K562 (cell line): Measurements from ENCODE around the gene PRSS53. TPM values are rescaled to one million over a fixed set of nuclear protein-coding genes. Genes with fewer than 3 reads are reported as not detected.

ENCODE experiments used
- CEBPG ChIP-seq, 3 experiments: fragments of 200-800 bp in 1 of 3; sonication (Bioruptor generic) in 1 of 3; sonication (generic) in 1 of 3; formaldehyde crosslinking in 1 of 3; IDR thresholded peaks in 2 of 3; conservative IDR thresholded peaks in 1 of 3; 2 replicates each; pipeline versions ENCODE4 v1.6.1 to v1.8.0; 2016 to 2022; ENCODE audit warnings: missing compliant biosample characterization in 2 of 3, missing genetic modification characterization in 2 of 3, mild to moderate bottlenecking in 1 of 3, missing genetic modification reagents in 1 of 3
- FOXK2 ChIP-seq, 2 experiments: fragments of 450-650 bp; IDR thresholded peaks in 1 of 2; conservative IDR thresholded peaks in 1 of 2; 2 replicates each; pipeline ENCODE4 v1.6.1; 2016; ENCODE audit warnings: low read depth in 2 of 2, mild to moderate bottlenecking in 1 of 2
- HCFC1 ChIP-seq: IDR thresholded peaks from 2 replicates; pipeline ENCODE4 v1.6.1; 2012; ENCODE audit warnings: low read depth, low read length, improper control_type of control experiment
- HNRNPL ChIP-seq: fragments of 200-400 bp; formaldehyde crosslinking; IDR thresholded peaks from 2 replicates; pipeline ENCODE4 v1.6.1; 2017; ENCODE audit warnings: low read depth, mild to moderate bottlenecking, low read length
- LARP7 ChIP-seq: fragments of 450-650 bp; IDR thresholded peaks from 2 replicates; pipeline ENCODE4 v1.6.1; 2016
- MED1 ChIP-seq: sonication (generic); formaldehyde crosslinking; IDR thresholded peaks from 2 replicates; pipeline ENCODE4 v1.8.1; 2023; ENCODE audit warnings: missing genetic modification reagents, borderline replicate concordance
- NFE2 ChIP-seq: IDR thresholded peaks from 2 replicates; pipeline ENCODE4 v1.6.1; 2014; ENCODE audit warnings: antibody characterized with exemption, low read depth
- PHF21A ChIP-seq: fragments of 450-650 bp; IDR thresholded peaks from 2 replicates; pipeline ENCODE4 v1.6.1; 2017; ENCODE audit warnings: low read depth, borderline replicate concordance
- RBBP5 ChIP-seq: fragments of 200-600 bp; sonication (generic); IDR thresholded peaks from 2 replicates; pipeline ENCODE4 v1.6.1; 2012; ENCODE audit warnings: borderline replicate concordance, mild to moderate bottlenecking, low read length, control low read depth, inconsistent platforms; ENCODE audit not compliant: insufficient read depth, poor library complexity, severe bottlenecking
- RBFOX2 ChIP-seq: fragments of 200-400 bp; formaldehyde crosslinking; IDR thresholded peaks from 2 replicates; pipeline ENCODE4 v1.6.1; 2017; ENCODE audit warnings: low read depth, mild to moderate bottlenecking, low read length, moderate library complexity
- TEAD4 ChIP-seq, 2 experiments: sonication (generic) in 1 of 2; formaldehyde crosslinking in 1 of 2; IDR thresholded peaks; 2 replicates each; pipeline versions ENCODE4 v1.6.1 to v1.8.0; 2012 to 2022; ENCODE audit warnings: borderline replicate concordance in 1 of 2, inconsistent platforms in 1 of 2, low read length in 1 of 2, mild to moderate bottlenecking in 1 of 2, missing genetic modification reagents in 1 of 2
- THRB ChIP-seq: fragments of 450-650 bp; formaldehyde crosslinking; conservative IDR thresholded peaks from 2 replicates; pipeline ENCODE4 v1.4.0; 2022; ENCODE audit warnings: mild to moderate bottlenecking, missing genetic modification characterization
- ZBTB1 ChIP-seq: sonication (generic); formaldehyde crosslinking; IDR thresholded peaks from 2 replicates; pipeline ENCODE4 v1.8.1; 2023; ENCODE audit warnings: missing genetic modification reagents, low read depth, mild to moderate bottlenecking, borderline replicate concordance
- ZBTB17 ChIP-seq: fragments of 450-650 bp; formaldehyde crosslinking; IDR thresholded peaks from 2 replicates; pipeline ENCODE4 v1.4.0; 2020; ENCODE audit warnings: mild to moderate bottlenecking
- ZC3H4 ChIP-seq: sonication (generic); formaldehyde crosslinking; IDR thresholded peaks from 2 replicates; pipeline ENCODE4 v1.9.0; 2021; ENCODE audit warnings: missing genetic modification reagents, borderline replicate concordance
- ZNF274 ChIP-seq: IDR thresholded peaks from 2 replicates; pipeline ENCODE4 v1.6.1; 2011; ENCODE audit warnings: low read depth, mild to moderate bottlenecking, low read length, moderate library complexity, borderline replicate concordance
- ZNF311 ChIP-seq: fragments of 250-450 bp; sonication (Bioruptor Pico); IDR thresholded peaks from 2 replicates; pipeline ENCODE4 v1.4.0; 2020; ENCODE audit warnings: mild to moderate bottlenecking, moderate library complexity
- ZNF354B ChIP-seq: fragments of 250-450 bp; sonication (Bioruptor Pico); IDR thresholded peaks from 2 replicates; pipeline ENCODE4 v1.4.0; 2020
- ZNF740 ChIP-seq, 3 experiments: fragments of 200-800 bp in 1 of 3; sonication (Bioruptor generic) in 1 of 3; sonication (generic) in 1 of 3; formaldehyde crosslinking in 1 of 3; IDR thresholded peaks; 2 replicates each; pipeline versions ENCODE4 v1.6.1 to v1.8.0; 2016 to 2022; ENCODE audit warnings: mild to moderate bottlenecking in 2 of 3, missing compliant biosample characterization in 2 of 3, missing genetic modification characterization in 2 of 3, missing genetic modification reagents in 1 of 3
- ZNF764 ChIP-seq: fragments of 250-450 bp; sonication (Bioruptor Pico); IDR thresholded peaks from 2 replicates; pipeline ENCODE4 v1.4.0; 2020; ENCODE audit warnings: low read depth, mild to moderate bottlenecking, moderate library complexity
- polyA plus RNA-seq, 8 experiments: library from polyadenylated mRNA; depleted of rRNA in 4 of 8; stranded (reverse) in 5 of 8; unstranded in 3 of 8; fragments of >200 nt; fragmentation: Nextera tagmentation in 2 of 8; fragmentation: Illumina TruSeq in 1 of 8; extraction: Ambion mirVana in 2 of 8; extraction: Trizol in 1 of 8; gene quantifications; 2 replicates each; pipeline versions ENCODE4 v1.2.1 to v1.2.3, GENCODE V29; 2011 to 2014; ENCODE audit warnings: inconsistent platforms in 1 of 8, missing spikeins in 1 of 8
- total RNA-seq, 7 experiments: library from RNA; depleted of rRNA in 6 of 7; stranded (reverse); fragments of >200 nt in 6 of 7; fragmentation: Illumina TruSeq in 2 of 7; extraction: Trizol in 2 of 7; gene quantifications; 2 replicates each; pipeline versions ENCODE4 v1.2.1 to v1.2.3, GENCODE V29; 2011 to 2021; ENCODE audit warnings: low replicate concordance in 1 of 7
- TF ChIP-seq, protein P1 (sequence below): IDR thresholded peaks from 2 replicates; pipeline ENCODE4 v1.6.1; 2014; ENCODE audit warnings: antibody characterized with exemption
- TF ChIP-seq, protein P2 (sequence below): fragments of 250-450 bp; sonication (Bioruptor Pico); IDR thresholded peaks from 2 replicates; pipeline ENCODE4 v1.4.0; 2020; ENCODE audit warnings: mild to moderate bottlenecking

Gene PRSS53
- total and polyA plus RNA-seq, 9 of the 15 experiments (the other 6 are each of a cell fraction or from before 2014, with no cell fraction given), result 0.40 to 1.9 (median 0.78) TPM; not detected in 2

DNA sequence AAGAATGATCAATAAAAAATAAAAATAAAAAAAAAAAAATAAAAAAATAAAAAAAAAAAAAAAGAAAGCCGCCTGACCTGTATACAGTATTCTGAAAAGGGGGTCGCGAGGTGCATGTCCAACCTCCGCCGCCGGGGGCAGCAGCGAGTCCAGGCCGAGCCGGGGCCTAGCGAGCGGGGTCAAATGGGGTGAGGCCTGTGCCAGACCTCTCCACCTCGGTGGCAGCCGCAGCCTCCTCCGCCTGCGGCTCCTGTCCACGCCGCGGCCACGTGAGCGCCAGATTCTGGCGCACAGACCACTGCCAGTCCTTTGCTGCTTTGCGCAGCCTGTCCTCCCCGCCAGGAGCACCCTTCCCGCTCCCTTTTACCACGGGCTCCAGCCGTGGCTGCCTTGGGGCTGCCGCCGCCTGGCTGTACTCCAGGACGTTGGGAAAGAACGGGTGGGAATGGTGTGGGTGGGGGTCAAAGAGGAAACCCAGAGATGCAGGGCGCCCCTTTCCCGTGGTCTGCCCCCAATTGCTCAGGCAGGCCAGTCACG, 17.0 kb upstream of the PRSS53 start (continued):
- TF ChIP-seq, protein P1, sequence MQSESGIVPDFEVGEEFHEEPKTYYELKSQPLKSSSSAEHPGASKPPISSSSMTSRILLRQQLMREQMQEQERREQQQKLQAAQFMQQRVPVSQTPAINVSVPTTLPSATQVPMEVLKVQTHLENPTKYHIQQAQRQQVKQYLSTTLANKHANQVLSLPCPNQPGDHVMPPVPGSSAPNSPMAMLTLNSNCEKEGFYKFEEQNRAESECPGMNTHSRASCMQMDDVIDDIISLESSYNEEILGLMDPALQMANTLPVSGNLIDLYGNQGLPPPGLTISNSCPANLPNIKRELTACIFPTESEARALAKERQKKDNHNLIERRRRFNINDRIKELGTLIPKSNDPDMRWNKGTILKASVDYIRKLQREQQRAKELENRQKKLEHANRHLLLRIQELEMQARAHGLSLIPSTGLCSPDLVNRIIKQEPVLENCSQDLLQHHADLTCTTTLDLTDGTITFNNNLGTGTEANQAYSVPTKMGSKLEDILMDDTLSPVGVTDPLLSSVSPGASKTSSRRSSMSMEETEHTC, result peak; percentile 46; the same call in 1 of the 2 replicates
- TF ChIP-seq ZNF764 (CRISPR knock-in tag), result no peak
- TF ChIP-seq ZNF311 (CRISPR knock-in tag), result no peak
- TF ChIP-seq LARP7, result no peak
- TF ChIP-seq RBBP5, result peak; percentile 86
- peak; percentile 42 for TF ChIP-seq TEAD4 (IDR thresholded peaks at IDR 0.05; ENCODE audit: low read length)
- no peak for TF ChIP-seq TEAD4 (CRISPR knock-in tag; IDR thresholded peaks at IDR 0.05; ENCODE audit: borderline replicate concordance)
- no peak for TF ChIP-seq ZC3H4 (CRISPR knock-in tag)
- TF ChIP-seq, protein P2, sequence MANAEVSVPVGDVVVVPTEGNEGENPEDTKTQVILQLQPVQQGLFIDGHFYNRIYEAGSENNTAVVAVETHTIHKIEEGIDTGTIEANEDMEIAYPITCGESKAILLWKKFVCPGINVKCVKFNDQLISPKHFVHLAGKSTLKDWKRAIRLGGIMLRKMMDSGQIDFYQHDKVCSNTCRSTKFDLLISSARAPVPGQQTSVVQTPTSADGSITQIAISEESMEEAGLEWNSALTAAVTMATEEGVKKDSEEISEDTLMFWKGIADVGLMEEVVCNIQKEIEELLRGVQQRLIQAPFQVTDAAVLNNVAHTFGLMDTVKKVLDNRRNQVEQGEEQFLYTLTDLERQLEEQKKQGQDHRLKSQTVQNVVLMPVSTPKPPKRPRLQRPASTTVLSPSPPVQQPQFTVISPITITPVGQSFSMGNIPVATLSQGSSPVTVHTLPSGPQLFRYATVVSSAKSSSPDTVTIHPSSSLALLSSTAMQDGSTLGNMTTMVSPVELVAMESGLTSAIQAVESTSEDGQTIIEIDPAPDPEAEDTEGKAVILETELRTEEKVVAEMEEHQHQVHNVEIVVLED, result peak; percentile 36
- TF ChIP-seq HCFC1, result peak; percentile 55
- TF ChIP-seq ZNF740 (CRISPR knock-in tag; IDR thresholded peaks at IDR 0.05), result no peak
- TF ChIP-seq ZNF740 (tag; IDR thresholded peaks at IDR 0.05), result no peak
- no peak for TF ChIP-seq ZNF274
- TF ChIP-seq ZNF354B, result no peak
- peak; percentile 46 to 60; a peak in 3 of 4 replicates for TF ChIP-seq FOXK2 (conservative IDR thresholded peaks at IDR 0.05 in 1 of 2, IDR thresholded peaks at IDR 0.05 in 1 of 2; ENCODE audit: low read depth in 2 of 2)
- TF ChIP-seq MED1 (CRISPR knock-in tag), result no peak
- no peak for TF ChIP-seq NFE2
- TF ChIP-seq ZBTB17 (CRISPR knock-in tag), result peak; percentile 47; the same call in 1 of the 2 replicates
- TF ChIP-seq PHF21A, result 0 out of 2 replicates have a peak, but pooled peaks have one; percentile 14
- peak; percentile 78 for TF ChIP-seq RBFOX2
- TF ChIP-seq ZBTB1 (CRISPR knock-in tag), result peak; percentile 95
- peak; percentile 75; the same call in 1 of the 2 replicates for TF ChIP-seq THRB (CRISPR knock-in tag)
- no peak for TF ChIP-seq CEBPG (CRISPR knock-in tag; IDR thresholded peaks at IDR 0.05)
- TF ChIP-seq CEBPG (tag; conservative IDR thresholded peaks at IDR 0.05 in 1 of 2, IDR thresholded peaks at IDR 0.05 in 1 of 2), result no peak
- TF ChIP-seq HNRNPL, result peak; percentile 87
